GM12801 (cell line): ENCODE data around the gene LIN7B.

Experiments
- TF ChIP-seq, protein P1 (sequence below): IDR thresholded peaks from one replicate; pipeline ENCODE4 v1.5.1; 2011; ENCODE audit warnings: control low read depth; ENCODE audit not compliant: insufficient read length; ENCODE audit errors: extremely low read depth

The LIN7B gene

DNA sequence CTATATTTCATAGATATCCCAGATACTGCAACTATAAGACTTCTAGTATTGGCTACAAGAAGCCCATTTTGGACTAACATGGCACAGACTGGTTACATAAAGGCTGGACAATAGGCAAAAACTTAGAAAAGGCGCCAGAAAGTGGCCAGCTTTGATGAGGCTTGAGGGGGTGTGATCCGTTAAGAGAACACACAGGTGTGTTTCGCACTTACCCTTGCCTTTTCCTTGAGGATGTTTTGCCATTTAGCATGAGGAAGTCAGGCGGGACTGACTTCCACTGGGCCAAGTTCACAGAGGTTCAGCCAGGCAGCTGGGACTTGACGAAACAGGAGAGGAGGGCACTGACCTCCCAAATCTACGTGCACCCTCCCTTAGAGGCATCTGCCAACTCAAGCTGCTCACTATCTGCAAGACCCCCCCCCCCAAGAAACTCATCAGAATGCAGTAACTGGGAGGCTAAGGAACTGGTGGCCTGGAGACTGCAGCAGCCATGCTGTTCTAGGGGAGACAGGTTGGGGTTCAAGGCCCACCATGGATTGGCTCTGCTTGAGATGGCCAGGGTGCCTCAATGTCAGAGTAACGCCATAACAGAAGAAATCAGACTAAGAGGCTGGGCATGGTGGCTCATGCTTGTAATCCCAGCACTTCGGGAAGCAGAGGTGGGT, 4.5 kb upstream of the LIN7B start:
- TF ChIP-seq, protein P1, sequence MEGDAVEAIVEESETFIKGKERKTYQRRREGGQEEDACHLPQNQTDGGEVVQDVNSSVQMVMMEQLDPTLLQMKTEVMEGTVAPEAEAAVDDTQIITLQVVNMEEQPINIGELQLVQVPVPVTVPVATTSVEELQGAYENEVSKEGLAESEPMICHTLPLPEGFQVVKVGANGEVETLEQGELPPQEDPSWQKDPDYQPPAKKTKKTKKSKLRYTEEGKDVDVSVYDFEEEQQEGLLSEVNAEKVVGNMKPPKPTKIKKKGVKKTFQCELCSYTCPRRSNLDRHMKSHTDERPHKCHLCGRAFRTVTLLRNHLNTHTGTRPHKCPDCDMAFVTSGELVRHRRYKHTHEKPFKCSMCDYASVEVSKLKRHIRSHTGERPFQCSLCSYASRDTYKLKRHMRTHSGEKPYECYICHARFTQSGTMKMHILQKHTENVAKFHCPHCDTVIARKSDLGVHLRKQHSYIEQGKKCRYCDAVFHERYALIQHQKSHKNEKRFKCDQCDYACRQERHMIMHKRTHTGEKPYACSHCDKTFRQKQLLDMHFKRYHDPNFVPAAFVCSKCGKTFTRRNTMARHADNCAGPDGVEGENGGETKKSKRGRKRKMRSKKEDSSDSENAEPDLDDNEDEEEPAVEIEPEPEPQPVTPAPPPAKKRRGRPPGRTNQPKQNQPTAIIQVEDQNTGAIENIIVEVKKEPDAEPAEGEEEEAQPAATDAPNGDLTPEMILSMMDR, result no peak

DNA sequence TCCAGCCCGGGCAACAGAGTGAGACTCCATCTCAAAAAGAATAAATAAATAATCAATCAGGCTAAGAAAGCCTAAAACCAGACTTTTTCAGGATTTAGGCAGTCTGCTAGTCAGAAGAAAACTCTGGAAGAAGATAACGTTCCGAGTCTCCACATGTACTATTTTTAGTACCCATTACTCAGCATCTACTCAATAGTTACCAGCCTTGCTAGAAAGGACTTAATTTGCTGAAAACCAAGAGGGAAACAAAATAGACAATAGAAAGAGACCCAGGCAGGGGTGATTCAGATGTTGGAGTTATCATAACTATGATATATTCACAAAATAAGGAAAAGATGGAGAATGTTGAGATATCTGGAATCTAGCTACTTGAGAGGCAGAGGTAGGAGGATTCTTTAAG, 3.6 kb upstream of the LIN7B start:
- TF ChIP-seq, protein P1, result no peak

DNA sequence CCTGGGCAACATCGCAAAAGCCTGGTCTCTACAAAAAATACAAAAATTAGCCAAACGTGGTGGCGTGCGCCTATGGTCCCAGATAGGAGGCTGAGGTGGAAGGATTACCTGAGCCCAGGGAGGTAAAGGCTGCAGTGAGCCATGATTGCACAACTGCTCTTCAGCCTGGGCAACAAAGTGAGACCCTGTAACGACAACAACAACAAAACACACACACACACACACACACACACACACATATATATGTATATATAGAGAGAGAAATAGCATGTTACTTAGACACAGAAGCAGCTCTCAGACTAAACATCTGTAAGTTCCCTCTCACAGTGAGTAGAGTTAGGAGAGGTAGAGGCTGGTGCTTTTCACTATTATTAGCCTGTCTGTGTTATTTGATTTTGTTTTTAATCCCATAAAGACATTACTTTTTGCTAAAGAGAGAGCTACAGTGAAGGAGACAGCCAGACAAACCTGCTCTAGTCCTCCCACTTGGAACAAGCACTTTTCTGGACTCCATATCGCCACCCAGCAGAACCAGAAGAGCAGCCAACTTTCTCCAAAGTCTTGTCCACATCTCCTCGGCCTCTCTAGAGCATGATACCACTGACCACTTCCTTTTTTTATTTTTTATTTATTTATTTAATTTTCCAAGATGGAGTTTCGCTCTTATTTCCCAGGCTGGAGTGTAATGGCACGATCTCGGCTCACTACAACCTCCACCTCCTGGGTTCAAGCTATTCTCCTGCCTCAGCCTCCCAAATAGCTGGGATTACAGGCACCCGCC, 2.8 kb upstream of the LIN7B start:
- TF ChIP-seq, protein P1, result no peak

- TF ChIP-seq, protein P1, result no peak
Observed at GRCh38 chr19:49114630-49115363, 627 bp downstream of the LIN7B start.

- TF ChIP-seq, protein P1, result no peak
Observed at GRCh38 chr19:49116544-49116943, 2.4 kb downstream of the LIN7B start.

DNA sequence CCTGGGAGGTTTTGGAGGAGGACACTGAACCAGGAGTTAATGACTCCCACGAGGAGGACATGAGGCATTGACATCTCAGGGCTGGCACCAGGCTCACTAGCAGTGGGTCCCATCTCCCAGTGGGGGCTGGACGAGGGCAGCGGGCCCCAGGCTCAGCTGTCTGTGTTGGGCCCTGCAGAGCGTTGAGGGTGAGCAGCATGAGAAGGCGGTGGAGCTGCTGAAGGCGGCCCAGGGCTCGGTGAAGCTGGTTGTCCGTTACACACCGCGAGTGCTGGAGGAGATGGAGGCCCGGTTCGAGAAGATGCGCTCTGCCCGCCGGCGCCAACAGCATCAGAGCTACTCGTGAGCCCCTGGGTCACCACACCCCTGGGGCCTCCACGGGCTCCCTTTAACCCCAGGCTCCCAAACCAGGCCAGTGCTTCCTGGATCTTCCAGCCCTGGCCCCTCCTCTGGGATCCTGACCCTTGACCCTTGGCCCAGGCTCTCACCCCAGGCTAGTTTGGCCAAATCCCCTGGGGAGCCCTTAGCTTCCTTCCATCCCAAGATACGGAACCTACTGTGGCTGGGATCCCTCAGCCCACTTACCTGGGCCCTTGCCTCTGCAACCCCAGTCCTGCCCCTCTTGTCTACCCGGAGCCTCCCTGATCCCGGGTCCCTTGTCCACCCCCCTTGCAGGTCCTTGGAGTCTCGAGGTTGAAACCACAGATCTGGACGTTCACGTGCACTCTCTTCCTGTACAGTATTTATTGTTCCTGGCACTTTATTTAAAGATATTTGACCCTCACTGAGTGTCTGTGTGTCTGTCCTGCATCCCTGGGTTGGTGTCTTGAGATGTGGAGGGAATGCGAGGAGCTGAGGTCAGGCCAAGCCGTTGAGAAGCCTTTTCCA, 3.8 kb downstream of the LIN7B start:
- TF ChIP-seq, protein P1, result no peak
